ENCODE data around the gene CACNB1.

The CACNB1 gene

GRCh38 chr17:39225959-39226683, 28.7 kb upstream of the CACNB1 start:
- no peak for DNase-seq (ENCODE audit: low spot score)

GRCh38 chr17:39225308-39225958, 28.0 kb upstream of the CACNB1 start, which contains the start of gene STAC2:
TSS of gene STAC2 (minus strand) at chr17:39225945. CDS start at chr17:39225502, 443 bp downstream.
- DNase-seq (ENCODE audit: low spot score) = no peak

- no peak for DNase-seq (ENCODE audit: low spot score)
These were observed 27.4 kb upstream of the CACNB1 start for GRCh38 chr17:39224778-39225307.

GRCh38 chr17:39223907-39224777, 26.7 kb upstream of the CACNB1 start:
- no peak for DNase-seq (ENCODE audit: low spot score)

GRCh38 chr17:39222866-39223834, 25.7 kb upstream of the CACNB1 start:
- no peak for DNase-seq (ENCODE audit: low spot score)

GRCh38 chr17:39222151-39222550, 24.7 kb upstream of the CACNB1 start:
- no peak for DNase-seq (ENCODE audit: low spot score)

GRCh38 chr17:39221572-39221971, 24.1 kb upstream of the CACNB1 start:
- no peak for DNase-seq (ENCODE audit: low spot score)

GRCh38 chr17:39219647-39220154, 22.2 kb upstream of the CACNB1 start:
- no peak for DNase-seq (ENCODE audit: low spot score)

GRCh38 chr17:39218906-39219305, 21.4 kb upstream of the CACNB1 start:
- DNase-seq (ENCODE audit: low spot score) = no peak

GRCh38 chr17:39217734-39218369, 20.4 kb upstream of the CACNB1 start:
- no peak for DNase-seq (ENCODE audit: low spot score)

GRCh38 chr17:39213852-39214251, 16.4 kb upstream of the CACNB1 start:
- DNase-seq (ENCODE audit: low spot score) = no peak

- DNase-seq (ENCODE audit: low spot score) = no peak
These were observed 15.5 kb upstream of the CACNB1 start for GRCh38 chr17:39212841-39213480.

GRCh38 chr17:39212195-39212810, 14.8 kb upstream of the CACNB1 start:
- DNase-seq (ENCODE audit: low spot score) = no peak

- no peak for DNase-seq (ENCODE audit: low spot score)
These were observed 12.6 kb upstream of the CACNB1 start for GRCh38 chr17:39210093-39210434.

GRCh38 chr17:39209317-39210092, 12.0 kb upstream of the CACNB1 start:
- DNase-seq (ENCODE audit: low spot score) = no peak

- DNase-seq (ENCODE audit: low spot score) = no peak
These were observed 11.4 kb upstream of the CACNB1 start for GRCh38 chr17:39208893-39209292.

GRCh38 chr17:39208136-39208535, 10.7 kb upstream of the CACNB1 start:
- peak; percentile 45 for DNase-seq (ENCODE audit: low spot score)

GRCh38 chr17:39205112-39205526, 7.7 kb upstream of the CACNB1 start:
- DNase-seq (ENCODE audit: low spot score) = peak; percentile 45

- DNase-seq (ENCODE audit: low spot score) = no peak
These were observed 6.8 kb upstream of the CACNB1 start for GRCh38 chr17:39204245-39204644.

Measured in RKO (cell line).